HG03139 (cell line): Measurements from ENCODE around the gene RSRC2.

Experiments used
- ATAC-seq: cut with Tn5 transposase; IDR thresholded peaks from one replicate; pipeline ENCODE4 v1.9.1; 2021; ENCODE audit not compliant: unreplicated experiment

Gene RSRC2

DNA sequence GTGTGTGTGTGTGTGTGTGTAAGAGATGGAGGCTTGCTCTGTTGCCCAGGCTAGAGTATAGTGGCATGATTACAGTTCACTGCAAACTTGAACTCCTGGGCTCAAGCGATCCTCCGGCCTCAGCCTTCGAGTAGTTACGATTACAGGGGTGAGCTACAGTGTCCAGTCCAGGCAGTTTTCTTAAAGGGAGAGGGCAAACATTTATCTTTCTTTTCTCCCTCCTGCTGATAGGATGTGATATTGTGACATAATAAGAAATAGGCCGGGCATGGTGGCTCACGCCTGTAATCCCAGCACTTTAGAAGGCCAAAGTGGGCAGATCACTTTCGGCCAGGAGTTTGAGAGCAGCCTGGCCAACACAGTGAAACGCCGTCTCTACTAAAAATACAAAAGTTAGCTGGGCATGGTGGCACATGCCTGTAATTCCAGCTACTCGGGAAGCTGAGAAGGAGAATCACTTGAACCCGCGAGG lies 72.5 kb downstream of the RSRC2 start:
- no peak for ATAC-seq
